ENCODE measurements around the gene HSD17B1. TPM values are rescaled to one million over a fixed set of nuclear protein-coding genes. Genes with fewer than 3 reads are reported as not detected.

HSD17B1 gene
- total RNA-seq, 1 donor from 2014 or later: 1.5 TPM

- Histone ChIP-seq H3K27ac (ENCODE audit: low read depth, low read length) (no peak overlapping the region), H2AFZ (ENCODE audit: low read depth, low read length) (peak overlapping the region; percentile 86), H3K79me2 (ENCODE audit: insufficient read depth, low read length) (peaks cover 2% of the 10 kb centered on the region), H3K36me3 (ENCODE audit: insufficient read depth, low read length) (no peaks in the 10 kb centered on the region), H3K4me3 (ENCODE audit: insufficient read depth, low read depth, low read length) (peak overlapping the region; percentile 61), H3K4me2 (ENCODE audit: low read length) (peak overlapping the region; percentile 84), H3K9me3 (ENCODE audit: insufficient read depth, low read depth, low read length) (no peaks in the 10 kb centered on the region), H3K9ac (ENCODE audit: low read length) (peak overlapping the region; percentile 67), H4K20me1 (ENCODE audit: insufficient read depth, low read length) (no peaks in the 10 kb centered on the region), H3K4me1 (ENCODE audit: insufficient read depth, low read length) (peaks cover 11% of the 10 kb centered on the region), H3K27me3 (ENCODE audit: insufficient read depth, low read length) (no peaks in the 10 kb centered on the region)
- FAIRE-seq (no peak), DNase-seq (ENCODE audit: low read depth) (no peak)
- peak overlapping the region; percentile 77 for H3K4me3 Mint-ChIP-seq (ENCODE audit: unreplicated experiment)
- no peaks in the 10 kb centered on the region for H3K27me3 Mint-ChIP-seq (ENCODE audit: low read depth, unreplicated experiment)
- H3K9me3 Mint-ChIP-seq (ENCODE audit: unreplicated experiment): no peaks in the 10 kb centered on the region
- peaks cover 17% of the 10 kb centered on the region for H3K4me1 Mint-ChIP-seq (ENCODE audit: low read depth, unreplicated experiment)
- no peaks in the 10 kb centered on the region for H3K36me3 Mint-ChIP-seq (ENCODE audit: low read depth, unreplicated experiment)
- TF ChIP-seq CTCF (IDR thresholded peaks at IDR 0.05; ENCODE audit: insufficient read depth, low read depth, low read length): peak; percentile 16
- no peak for TF ChIP-seq EZH2 (IDR thresholded peaks at IDR 0.05; ENCODE audit: insufficient read depth, low read length)
- H3K27ac Mint-ChIP-seq (ENCODE audit: unreplicated experiment): no peak overlapping the region
Measured at GRCh38 chr17:42531455-42532354, 21.0 kb upstream of the HSD17B1 start.

- peak overlapping the region; percentile 22 for H3K27ac Mint-ChIP-seq (ENCODE audit: unreplicated experiment)
- Histone ChIP-seq H3K4me1 (ENCODE audit: insufficient read depth, low read length) (peaks cover 11% of the 10 kb centered on the region), H3K27ac (ENCODE audit: low read depth, low read length) (peak overlapping the region; percentile 41), H3K27me3 (ENCODE audit: insufficient read depth, low read length) (no peaks in the 10 kb centered on the region), H3K36me3 (ENCODE audit: insufficient read depth, low read length) (no peaks in the 10 kb centered on the region), H3K9ac (ENCODE audit: low read length) (peak overlapping the region; percentile 82), H3K4me3 (ENCODE audit: insufficient read depth, low read depth, low read length) (peak overlapping the region; percentile 83), H3K79me2 (ENCODE audit: insufficient read depth, low read length) (peaks cover 11% of the 10 kb centered on the region), H3K9me3 (ENCODE audit: insufficient read depth, low read depth, low read length) (no peaks in the 10 kb centered on the region), H3K4me2 (ENCODE audit: low read length) (peak overlapping the region; percentile 89), H4K20me1 (ENCODE audit: insufficient read depth, low read length) (no peaks in the 10 kb centered on the region), H2AFZ (ENCODE audit: low read depth, low read length) (peak overlapping the region; percentile 78)
- H3K4me1 Mint-ChIP-seq (ENCODE audit: low read depth, unreplicated experiment): peaks cover 13% of the 10 kb centered on the region
- DNase-seq (ENCODE audit: low read depth) (no peak), FAIRE-seq (no peak)
- no peak for TF ChIP-seq CTCF (IDR thresholded peaks at IDR 0.05; ENCODE audit: insufficient read depth, low read depth, low read length)
- no peak for TF ChIP-seq EZH2 (IDR thresholded peaks at IDR 0.05; ENCODE audit: insufficient read depth, low read length)
- no peaks in the 10 kb centered on the region for H3K9me3 Mint-ChIP-seq (ENCODE audit: unreplicated experiment)
- H3K27me3 Mint-ChIP-seq (ENCODE audit: low read depth, unreplicated experiment): no peaks in the 10 kb centered on the region
- peak overlapping the region; percentile 79 for H3K4me3 Mint-ChIP-seq (ENCODE audit: unreplicated experiment)
- H3K36me3 Mint-ChIP-seq (ENCODE audit: low read depth, unreplicated experiment): peaks cover 5% of the 10 kb centered on the region
Measured at GRCh38 chr17:42535155-42536047, 17.3 kb upstream of the HSD17B1 start.

All from astrocyte (in vitro differentiated cells and primary cell).